Measurements from ENCODE around the gene RSPO4.
A peak's percentile ranks its signal among the peaks of the same experiment; 100 is the strongest.

RSPO4 gene

GRCh38 chr20:951384-952169, 50.5 kb downstream of the RSPO4 start:
- H3K4me3 ChIP-seq (ENCODE audit: low read length): no peak overlapping the region
- no peaks in the 10 kb centered on the region for H3K9me3 ChIP-seq (ENCODE audit: insufficient read depth, low read depth, low read length)
- no peaks in the 10 kb centered on the region for H3K36me3 ChIP-seq (ENCODE audit: insufficient read depth, low read depth, low read length)
- H3K9ac ChIP-seq (ENCODE audit: low read depth, low read length): no peak overlapping the region
- no peaks in the 10 kb centered on the region for H3K4me1 ChIP-seq (ENCODE audit: insufficient read depth, low read length)
- H3K27me3 ChIP-seq (ENCODE audit: insufficient read depth, low read length): no peaks in the 10 kb centered on the region; the same call in 1 of the 2 replicates
- no peak overlapping the region for H3K27ac ChIP-seq (ENCODE audit: low read length)

- Histone ChIP-seq H3K4me1 (ENCODE audit: insufficient read depth, low read length) (peaks cover 4% of the 10 kb centered on the region; the same call in 1 of the 2 replicates), H3K27ac (ENCODE audit: low read length) (no peak overlapping the region), H3K36me3 (ENCODE audit: insufficient read depth, low read depth, low read length) (no peaks in the 10 kb centered on the region), H3K9ac (ENCODE audit: low read depth, low read length) (no peak overlapping the region), H3K9me3 (ENCODE audit: insufficient read depth, low read depth, low read length) (no peaks in the 10 kb centered on the region), H3K27me3 (ENCODE audit: insufficient read depth, low read length) (no peaks in the 10 kb centered on the region; the same call in 1 of the 2 replicates), H3K4me3 (ENCODE audit: low read length) (no peak overlapping the region)
These were observed 52.4 kb downstream of the RSPO4 start for GRCh38 chr20:949717-950116.

- Histone ChIP-seq H3K27ac (ENCODE audit: low read length) (no peak overlapping the region), H3K4me3 (ENCODE audit: low read length) (no peak overlapping the region), H3K9ac (ENCODE audit: low read depth, low read length) (no peak overlapping the region), H3K27me3 (ENCODE audit: insufficient read depth, low read length) (no peaks in the 10 kb centered on the region), H3K9me3 (ENCODE audit: insufficient read depth, low read depth, low read length) (no peaks in the 10 kb centered on the region), H3K36me3 (ENCODE audit: insufficient read depth, low read depth, low read length) (no peaks in the 10 kb centered on the region), H3K4me1 (ENCODE audit: insufficient read depth, low read length) (peaks cover 10% of the 10 kb centered on the region; the same call in 1 of the 2 replicates)
These were observed 55.3 kb downstream of the RSPO4 start for GRCh38 chr20:946826-947225.

GRCh38 chr20:945841-946240, 56.3 kb downstream of the RSPO4 start:
- Histone ChIP-seq H3K4me1 (ENCODE audit: insufficient read depth, low read length) (peaks cover 10% of the 10 kb centered on the region; the same call in 1 of the 2 replicates), H3K9ac (ENCODE audit: low read depth, low read length) (no peak overlapping the region), H3K27ac (ENCODE audit: low read length) (no peak overlapping the region), H3K36me3 (ENCODE audit: insufficient read depth, low read depth, low read length) (no peaks in the 10 kb centered on the region), H3K9me3 (ENCODE audit: insufficient read depth, low read depth, low read length) (no peaks in the 10 kb centered on the region), H3K4me3 (ENCODE audit: low read length) (no peak overlapping the region), H3K27me3 (ENCODE audit: insufficient read depth, low read length) (no peaks in the 10 kb centered on the region)

GRCh38 chr20:944774-945410, 57.2 kb downstream of the RSPO4 start:
- H3K27me3 ChIP-seq (ENCODE audit: insufficient read depth, low read length): no peaks in the 10 kb centered on the region
- no peaks in the 10 kb centered on the region for H3K36me3 ChIP-seq (ENCODE audit: insufficient read depth, low read depth, low read length)
- no peak overlapping the region for H3K27ac ChIP-seq (ENCODE audit: low read length)
- H3K4me3 ChIP-seq (ENCODE audit: low read length): peak overlapping the region; percentile 46; the same call in 1 of the 2 replicates
- peaks cover 10% of the 10 kb centered on the region; the same call in 1 of the 2 replicates for H3K4me1 ChIP-seq (ENCODE audit: insufficient read depth, low read length)
- no peaks in the 10 kb centered on the region for H3K9me3 ChIP-seq (ENCODE audit: insufficient read depth, low read depth, low read length)
- no peak overlapping the region for H3K9ac ChIP-seq (ENCODE audit: low read depth, low read length)

GRCh38 chr20:944148-944547, 58.0 kb downstream of the RSPO4 start:
- no peaks in the 10 kb centered on the region for H3K27me3 ChIP-seq (ENCODE audit: insufficient read depth, low read length)
- H3K27ac ChIP-seq (ENCODE audit: low read length): no peak overlapping the region

GRCh38 chr20:942611-943010, 59.5 kb downstream of the RSPO4 start:
- Histone ChIP-seq H3K4me3 (ENCODE audit: low read length) (no peak overlapping the region), H3K27ac (ENCODE audit: low read length) (no peak overlapping the region), H3K4me1 (ENCODE audit: insufficient read depth, low read length) (peaks cover 10% of the 10 kb centered on the region; the same call in 1 of the 2 replicates), H3K9me3 (ENCODE audit: insufficient read depth, low read depth, low read length) (no peaks in the 10 kb centered on the region), H3K9ac (ENCODE audit: low read depth, low read length) (no peak overlapping the region), H3K27me3 (ENCODE audit: insufficient read depth, low read length) (no peaks in the 10 kb centered on the region), H3K36me3 (ENCODE audit: insufficient read depth, low read depth, low read length) (no peaks in the 10 kb centered on the region)

More at GRCh38 chr20:944148-944547, 58.0 kb downstream of the RSPO4 start:
- Histone ChIP-seq H3K4me3 (ENCODE audit: low read length) (peak overlapping the region; percentile 46; the same call in 1 of the 2 replicates), H3K36me3 (ENCODE audit: insufficient read depth, low read depth, low read length) (no peaks in the 10 kb centered on the region), H3K9ac (ENCODE audit: low read depth, low read length) (no peak overlapping the region), H3K9me3 (ENCODE audit: insufficient read depth, low read depth, low read length) (no peaks in the 10 kb centered on the region), H3K4me1 (ENCODE audit: insufficient read depth, low read length) (peaks cover 10% of the 10 kb centered on the region; the same call in 1 of the 2 replicates)

GRCh38 chr20:940926-941325, 61.2 kb downstream of the RSPO4 start:
- H3K36me3 ChIP-seq (ENCODE audit: insufficient read depth, low read depth, low read length): no peaks in the 10 kb centered on the region
- no peak overlapping the region for H3K9ac ChIP-seq (ENCODE audit: low read depth, low read length)
- peaks cover 10% of the 10 kb centered on the region; the same call in 1 of the 2 replicates for H3K4me1 ChIP-seq (ENCODE audit: insufficient read depth, low read length)
- no peaks in the 10 kb centered on the region for H3K9me3 ChIP-seq (ENCODE audit: insufficient read depth, low read depth, low read length)
- H3K4me3 ChIP-seq (ENCODE audit: low read length): no peak overlapping the region
- H3K27ac ChIP-seq (ENCODE audit: low read length): no peak overlapping the region
- no peaks in the 10 kb centered on the region for H3K27me3 ChIP-seq (ENCODE audit: insufficient read depth, low read length)

GRCh38 chr20:939606-940005, 62.5 kb downstream of the RSPO4 start:
- Histone ChIP-seq H3K4me1 (ENCODE audit: insufficient read depth, low read length) (peaks cover 5% of the 10 kb centered on the region; the same call in 1 of the 2 replicates), H3K36me3 (ENCODE audit: insufficient read depth, low read depth, low read length) (no peaks in the 10 kb centered on the region), H3K9ac (ENCODE audit: low read depth, low read length) (no peak overlapping the region), H3K27ac (ENCODE audit: low read length) (no peak overlapping the region), H3K27me3 (ENCODE audit: insufficient read depth, low read length) (no peaks in the 10 kb centered on the region), H3K4me3 (ENCODE audit: low read length) (no peak overlapping the region), H3K9me3 (ENCODE audit: insufficient read depth, low read depth, low read length) (no peaks in the 10 kb centered on the region)

- H3K9me3 ChIP-seq (ENCODE audit: insufficient read depth, low read depth, low read length): peaks cover 26% of the 10 kb centered on the region
- H3K9ac ChIP-seq (ENCODE audit: low read depth, low read length): no peak overlapping the region
- H3K36me3 ChIP-seq (ENCODE audit: insufficient read depth, low read depth, low read length): no peaks in the 10 kb centered on the region
- H3K4me3 ChIP-seq (ENCODE audit: low read length): no peak overlapping the region
- H3K27me3 ChIP-seq (ENCODE audit: insufficient read depth, low read length): no peaks in the 10 kb centered on the region
- H3K4me1 ChIP-seq (ENCODE audit: insufficient read depth, low read length): no peaks in the 10 kb centered on the region
- H3K27ac ChIP-seq (ENCODE audit: low read length): no peak overlapping the region
These were observed 67.8 kb downstream of the RSPO4 start for GRCh38 chr20:934186-934840.

- no peak overlapping the region for H3K9ac ChIP-seq (ENCODE audit: low read depth, low read length)
- H3K27ac ChIP-seq (ENCODE audit: low read length): no peak overlapping the region
- H3K9me3 ChIP-seq (ENCODE audit: insufficient read depth, low read depth, low read length): peaks cover 29% of the 10 kb centered on the region
- H3K36me3 ChIP-seq (ENCODE audit: insufficient read depth, low read depth, low read length): no peaks in the 10 kb centered on the region
- H3K27me3 ChIP-seq (ENCODE audit: insufficient read depth, low read length): no peaks in the 10 kb centered on the region
- H3K4me3 ChIP-seq (ENCODE audit: low read length): no peak overlapping the region
- no peaks in the 10 kb centered on the region for H3K4me1 ChIP-seq (ENCODE audit: insufficient read depth, low read length)
These were observed 69.1 kb downstream of the RSPO4 start for GRCh38 chr20:933029-933428.

Measured in iPS-20b (cell line).